A549 (cell line): ENCODE results near the gene ASXL2. TPM values are rescaled to one million over a fixed set of nuclear protein-coding genes. Genes with fewer than 3 reads are reported as not detected.

Experiments used
- ATAC-seq, 2 experiments: fragments of 200-7000 bp in 1 of 2; fragments of >200 bp in 1 of 2; cut with Nextera tagmentation in 1 of 2; cut with Tn5 transposase in 1 of 2; 3 replicates each; pipeline versions ENCODE4 v1.8.0 to v1.9.1; 2018 to 2020; ENCODE audit warnings: mild to moderate bottlenecking in 1 of 2, moderate library complexity in 1 of 2
- CTCF ChIA-PET: fragments of 300-600 bp; sonication (Branson Sonifier 250); formaldehyde crosslinking; extraction: SDS; loops from one replicate; lab custom pipeline; 2021; ENCODE audit warnings: antibody characterized with exemption, inconsistent platforms; lab: Yijun Ruan, JAX
- POLR2A ChIA-PET: fragments of 350-600 bp; formaldehyde crosslinking; extraction: SDS; loops from one replicate; lab custom pipeline; 2021; ENCODE audit warnings: antibody characterized with exemption, inconsistent platforms; lab: Yijun Ruan, JAX
- DNase-seq, 2 experiments: peaks; one replicate each; pipeline versions ENCODE4 v3.0.0 to v3.0.0-alpha.2; 2011 to 2016; ENCODE audit warnings: low read depth in 1 of 2, low spot score in 1 of 2
- FAIRE-seq: peaks from 2 replicates; lab custom pipeline; 2011; peaks lifted over from hg19 to GRCh38; lab: Jason Lieb, UNC
- H3K27ac ChIP-seq, 2 experiments: fragments of >200 bp; sonication (Bioruptor Twin); formaldehyde crosslinking; 3 replicates each; pipeline ENCODE4 v1.5.1; 2016 to 2017
- H3K4me1 ChIP-seq: fragments of >200 bp; sonication (Bioruptor Twin); formaldehyde crosslinking; 3 replicates; pipeline ENCODE4 v1.6.1; 2016
- H3K4me2 ChIP-seq: fragments of >200 bp; sonication (Bioruptor Twin); formaldehyde crosslinking; 3 replicates; pipeline ENCODE4 v1.6.1; 2016
- H3K4me3 ChIP-seq: fragments of >200 bp; sonication (Bioruptor Twin); formaldehyde crosslinking; 3 replicates; pipeline ENCODE4 v1.5.1; 2016
- H3K9me3 ChIP-seq: fragments of >200 bp; sonication (Bioruptor Twin); formaldehyde crosslinking; 3 replicates; pipeline ENCODE4 v1.6.1; 2016
- ATOH8 ChIP-seq: fragments of 250-450 bp; sonication (Bioruptor Pico); IDR thresholded peaks from 2 replicates; pipeline ENCODE4 v1.5.0; 2020; ENCODE audit warnings: low read depth, mild to moderate bottlenecking, moderate library complexity
- BHLHE40 ChIP-seq: IDR thresholded peaks from 2 replicates; pipeline ENCODE4 v1.6.1; 2012; ENCODE audit warnings: low read depth, low read length, inconsistent platforms
- CBX2 ChIP-seq: fragments of 200-600 bp; sonication (generic); IDR thresholded peaks from 2 replicates; pipeline ENCODE4 v1.6.1; 2016; ENCODE audit warnings: low read depth, mild to moderate bottlenecking, borderline replicate concordance
- CBX8 ChIP-seq: fragments of 200-600 bp; sonication (generic); IDR thresholded peaks from 2 replicates; pipeline ENCODE4 v1.6.1; 2016
- CEBPB ChIP-seq, 2 experiments: fragments of >200 bp in 1 of 2; sonication (Bioruptor Twin) in 1 of 2; formaldehyde crosslinking in 1 of 2; IDR thresholded peaks; 2 replicates each; pipeline ENCODE4 v1.6.1; 2012 to 2016
- E2F6 ChIP-seq: IDR thresholded peaks from 2 replicates; pipeline ENCODE4 v1.6.1; 2012; ENCODE audit warnings: low read depth, borderline replicate concordance
- FOSB ChIP-seq: fragments of 250-450 bp; sonication (Bioruptor Pico); IDR thresholded peaks from 2 replicates; pipeline ENCODE4 v1.5.0; 2020; ENCODE audit warnings: mild to moderate bottlenecking, moderate library complexity
- FOXS1 ChIP-seq: fragments of 250-450 bp; sonication (Bioruptor Pico); IDR thresholded peaks from 2 replicates; pipeline ENCODE4 v1.5.0; 2020; ENCODE audit warnings: mild to moderate bottlenecking, moderate library complexity
- HDAC2 ChIP-seq: fragments of 200-600 bp; sonication (generic); IDR thresholded peaks from 2 replicates; pipeline ENCODE4 v1.6.1; 2016
- JUN ChIP-seq, 2 experiments: fragments of >200 bp; sonication (Bioruptor Twin); formaldehyde crosslinking; IDR thresholded peaks; 2 replicates in 1 of 2; 3 replicates in 1 of 2; pipeline ENCODE4 v1.6.1; 2016 to 2017
- JUNB ChIP-seq: fragments of >200 bp; sonication (Bioruptor Twin); formaldehyde crosslinking; IDR thresholded peaks from 2 replicates; pipeline ENCODE4 v1.6.1; 2016
- KDM5A ChIP-seq: fragments of 200-600 bp; sonication (generic); IDR thresholded peaks from 2 replicates; pipeline ENCODE4 v1.6.1; 2016; ENCODE audit warnings: antibody characterized with exemption, mild to moderate bottlenecking
- MAFK ChIP-seq: fragments of 450-650 bp; IDR thresholded peaks from 2 replicates; pipeline ENCODE4 v1.6.1; 2014; ENCODE audit not compliant: partially characterized antibody
- MAZ ChIP-seq: fragments of 150-350 bp; IDR thresholded peaks from 2 replicates; pipeline ENCODE4 v1.6.1; 2014; ENCODE audit warnings: antibody characterized with exemption, low read depth, low read length, borderline replicate concordance
- NFE2L2 ChIP-seq: fragments of 150-350 bp; conservative IDR thresholded peaks from 2 replicates; pipeline ENCODE4 v1.6.1; 2014; ENCODE audit warnings: low read length
- NPAS2 ChIP-seq: fragments of 250-450 bp; sonication (Bioruptor Pico); IDR thresholded peaks from 2 replicates; pipeline ENCODE4 v1.8.0; 2022; ENCODE audit warnings: mild to moderate bottlenecking, moderate library complexity, borderline replicate concordance
- POLR2A ChIP-seq: IDR thresholded peaks from 2 replicates; pipeline ENCODE4 v1.6.1; 2012; ENCODE audit warnings: mild to moderate bottlenecking, low read length
- POLR2AphosphoS2 ChIP-seq: conservative IDR thresholded peaks from 2 replicates; pipeline ENCODE4 v1.6.1; 2012; ENCODE audit warnings: low read length, improper control_type of control experiment, inconsistent platforms
- RFX5 ChIP-seq: fragments of 450-650 bp; IDR thresholded peaks from 2 replicates; pipeline ENCODE4 v1.7.1; 2014; ENCODE audit warnings: antibody characterized with exemption, mild to moderate bottlenecking, moderate library complexity
- SREBF2 ChIP-seq: fragments of 450-650 bp; IDR thresholded peaks from 2 replicates; pipeline ENCODE4 v1.6.1; 2014; ENCODE audit warnings: mild to moderate bottlenecking, moderate library complexity
- TP53 ChIP-seq: fragments of 250-450 bp; sonication (Bioruptor Pico); IDR thresholded peaks from 2 replicates; pipeline ENCODE4 v1.5.0; 2021; ENCODE audit warnings: mild to moderate bottlenecking, moderate library complexity
- ZFP36 ChIP-seq: fragments of 450-650 bp; IDR thresholded peaks from 2 replicates; pipeline ENCODE4 v1.6.1; 2014; ENCODE audit warnings: borderline replicate concordance; ENCODE audit not compliant: partially characterized antibody
- ZNF302 ChIP-seq: fragments of 250-450 bp; sonication (Bioruptor Pico); IDR thresholded peaks from 2 replicates; pipeline ENCODE4 v1.9.0; 2021; ENCODE audit warnings: inconsistent platforms, mild to moderate bottlenecking, moderate library complexity
- ZSCAN20 ChIP-seq: fragments of 250-450 bp; sonication (Bioruptor Pico); IDR thresholded peaks from 2 replicates; pipeline ENCODE4 v1.8.0; 2022; ENCODE audit warnings: mild to moderate bottlenecking, moderate library complexity
- WGBS: methylation state at CpG from one replicate; pipeline ENCODE4 v1.1.6; 2017; ENCODE audit errors: missing lambda C conversion rate; 5-methylcytosine and 5-hydroxymethylcytosine counted together
- polyA plus RNA-seq, 4 experiments: library from polyadenylated mRNA; depleted of rRNA in 3 of 4; stranded (reverse); fragments of >200 nt; fragmentation: RNase III in 1 of 4; extraction: RNeasy Plus Mini Kit Qiagen cat#74134 plus additional on column Dnase treatment in 1 of 4; gene quantifications; 2 replicates in 3 of 4; 3 replicates in 1 of 4; pipeline ENCODE4 v1.2.3, GENCODE V29; 2011 to 2017
- TF ChIP-seq, protein P1 (sequence below): fragments of 150-350 bp; IDR thresholded peaks from 2 replicates; pipeline ENCODE4 v1.6.1; 2014; ENCODE audit warnings: low read depth, mild to moderate bottlenecking, low read length
- TF ChIP-seq, protein P2 (sequence below): IDR thresholded peaks from 2 replicates; pipeline ENCODE4 v1.6.1; 2012
- TF ChIP-seq, protein P3 (sequence below): fragments of 200-600 bp; sonication (generic); IDR thresholded peaks from 2 replicates; pipeline ENCODE4 v1.6.1; 2016; ENCODE audit warnings: antibody characterized with exemption, mild to moderate bottlenecking, moderate library complexity
- TF ChIP-seq, protein P4 (sequence below): fragments of >200 bp; sonication (Bioruptor Twin); formaldehyde crosslinking; IDR thresholded peaks from 3 replicates; pipeline ENCODE4 v1.5.1; 2016

The ASXL2 gene
- polyA plus RNA-seq, 2 of the 4 experiments (the other 2 are of a cell fraction): 10.3 to 26.4 TPM

DNA sequence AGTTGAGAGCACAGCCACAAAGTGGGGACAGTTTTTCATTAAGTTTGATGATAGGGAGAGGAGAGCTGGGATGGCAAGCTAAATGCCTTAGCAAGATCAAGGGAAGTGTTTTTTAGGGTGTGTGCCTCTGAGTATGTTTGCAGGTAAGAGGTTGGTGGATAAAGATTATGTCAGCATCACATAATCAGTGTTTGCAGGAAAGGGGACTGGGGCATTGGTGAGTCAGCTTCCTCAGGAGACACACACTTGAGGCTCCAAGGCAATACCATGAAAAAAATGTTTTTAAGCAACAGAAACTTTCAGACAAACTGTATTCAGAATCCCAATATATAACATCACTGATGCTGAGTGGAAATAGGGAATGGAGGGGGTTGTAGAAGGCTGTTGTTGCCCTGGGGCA lies 179.5 kb downstream of the ASXL2 start:
- no peak overlapping the region for H3K27ac ChIP-seq
- ChIA-PET POLR2A (interaction anchor here (1.7 kb wide), 1 partner anchor 25 kb away, joined by 5 read pairs; the partner anchor contains the start of gene DTNB), CTCF (interaction anchor here (0.6 to 6.8 kb wide), 16 partner anchors 10 to 733 kb away, joined by 3 to 126 read pairs (median 5); partner anchors contain the start of gene DNMT3A)
- no peak overlapping the region for H3K4me3 ChIP-seq
- TF ChIP-seq NPAS2 (no peak), POLR2AphosphoS2 (no peak), ZFP36 (no peak), CEBPB (IDR thresholded peaks at IDR 0.05) (no peak), JUNB (no peak), BHLHE40 (no peak), HDAC2 (no peak), SREBF2 (no peak), ZNF302 (CRISPR knock-in tag) (no peak), CBX8 (no peak), CBX2 (no peak), E2F6 (no peak), MAFK (no peak), TP53 (no peak)
- no peak for ATAC-seq
- no peak for FAIRE-seq
- peaks cover 13% of the 10 kb centered on the region; the same call in 1 of the 3 replicates for H3K4me1 ChIP-seq
- no peak overlapping the region for H3K4me2 ChIP-seq
- no peaks in the 10 kb centered on the region for H3K9me3 ChIP-seq
- no peak for DNase-seq

DNA sequence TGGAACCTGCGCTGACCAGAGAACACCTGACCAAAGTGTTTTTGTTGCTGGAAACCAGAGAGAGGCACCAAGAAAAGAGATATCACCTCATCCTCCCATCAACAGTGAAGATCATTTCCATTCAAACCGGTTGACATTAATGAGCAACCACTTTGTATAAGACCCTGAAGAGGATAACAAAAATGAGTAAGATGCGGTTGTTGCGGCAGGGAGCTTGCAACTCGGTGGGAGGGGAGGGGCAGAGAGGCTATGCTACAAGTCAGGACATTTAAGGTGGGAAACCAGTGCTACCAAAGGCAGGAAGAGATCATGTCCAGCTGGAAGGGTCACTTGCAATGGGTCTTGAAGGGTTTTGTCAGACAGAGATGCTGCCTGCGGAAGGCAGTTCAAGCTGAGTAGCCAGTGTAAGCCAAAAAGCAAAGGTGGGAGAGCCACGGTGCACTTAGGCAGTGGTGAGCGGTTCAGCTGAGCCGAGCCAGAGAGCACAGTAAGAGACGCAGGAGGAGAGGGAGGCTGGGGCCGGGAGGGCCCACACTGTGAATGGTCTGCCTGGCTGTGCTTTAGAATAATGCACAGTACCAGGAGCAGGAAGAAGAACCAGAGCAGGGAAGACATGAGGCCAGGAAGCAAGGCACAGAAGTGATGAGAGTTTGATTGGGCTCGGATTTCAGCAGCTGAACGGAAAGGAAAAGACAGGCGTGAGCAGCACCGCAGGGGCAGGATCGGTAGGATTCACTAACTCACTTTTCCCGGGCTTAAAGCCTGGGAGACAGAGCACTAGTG lies 180.5 kb downstream of the ASXL2 start:
- peak in 1 of 2 experiments; percentile 10; a peak in 1 of 6 replicates for ATAC-seq
- TF ChIP-seq E2F6: no peak
- TF ChIP-seq, protein P1, sequence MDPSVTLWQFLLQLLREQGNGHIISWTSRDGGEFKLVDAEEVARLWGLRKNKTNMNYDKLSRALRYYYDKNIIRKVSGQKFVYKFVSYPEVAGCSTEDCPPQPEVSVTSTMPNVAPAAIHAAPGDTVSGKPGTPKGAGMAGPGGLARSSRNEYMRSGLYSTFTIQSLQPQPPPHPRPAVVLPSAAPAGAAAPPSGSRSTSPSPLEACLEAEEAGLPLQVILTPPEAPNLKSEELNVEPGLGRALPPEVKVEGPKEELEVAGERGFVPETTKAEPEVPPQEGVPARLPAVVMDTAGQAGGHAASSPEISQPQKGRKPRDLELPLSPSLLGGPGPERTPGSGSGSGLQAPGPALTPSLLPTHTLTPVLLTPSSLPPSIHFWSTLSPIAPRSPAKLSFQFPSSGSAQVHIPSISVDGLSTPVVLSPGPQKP: no peak
- TF ChIP-seq FOXS1: no peak
- TF ChIP-seq RFX5: no peak
- TF ChIP-seq MAFK: no peak
- TF ChIP-seq POLR2AphosphoS2: no peak
- TF ChIP-seq, protein P2, sequence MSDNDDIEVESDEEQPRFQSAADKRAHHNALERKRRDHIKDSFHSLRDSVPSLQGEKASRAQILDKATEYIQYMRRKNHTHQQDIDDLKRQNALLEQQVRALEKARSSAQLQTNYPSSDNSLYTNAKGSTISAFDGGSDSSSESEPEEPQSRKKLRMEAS: no peak
- no peak for TF ChIP-seq ATOH8 (CRISPR knock-in tag)
- TF ChIP-seq CBX8: no peak
- TF ChIP-seq FOSB: no peak
- TF ChIP-seq, protein P3, sequence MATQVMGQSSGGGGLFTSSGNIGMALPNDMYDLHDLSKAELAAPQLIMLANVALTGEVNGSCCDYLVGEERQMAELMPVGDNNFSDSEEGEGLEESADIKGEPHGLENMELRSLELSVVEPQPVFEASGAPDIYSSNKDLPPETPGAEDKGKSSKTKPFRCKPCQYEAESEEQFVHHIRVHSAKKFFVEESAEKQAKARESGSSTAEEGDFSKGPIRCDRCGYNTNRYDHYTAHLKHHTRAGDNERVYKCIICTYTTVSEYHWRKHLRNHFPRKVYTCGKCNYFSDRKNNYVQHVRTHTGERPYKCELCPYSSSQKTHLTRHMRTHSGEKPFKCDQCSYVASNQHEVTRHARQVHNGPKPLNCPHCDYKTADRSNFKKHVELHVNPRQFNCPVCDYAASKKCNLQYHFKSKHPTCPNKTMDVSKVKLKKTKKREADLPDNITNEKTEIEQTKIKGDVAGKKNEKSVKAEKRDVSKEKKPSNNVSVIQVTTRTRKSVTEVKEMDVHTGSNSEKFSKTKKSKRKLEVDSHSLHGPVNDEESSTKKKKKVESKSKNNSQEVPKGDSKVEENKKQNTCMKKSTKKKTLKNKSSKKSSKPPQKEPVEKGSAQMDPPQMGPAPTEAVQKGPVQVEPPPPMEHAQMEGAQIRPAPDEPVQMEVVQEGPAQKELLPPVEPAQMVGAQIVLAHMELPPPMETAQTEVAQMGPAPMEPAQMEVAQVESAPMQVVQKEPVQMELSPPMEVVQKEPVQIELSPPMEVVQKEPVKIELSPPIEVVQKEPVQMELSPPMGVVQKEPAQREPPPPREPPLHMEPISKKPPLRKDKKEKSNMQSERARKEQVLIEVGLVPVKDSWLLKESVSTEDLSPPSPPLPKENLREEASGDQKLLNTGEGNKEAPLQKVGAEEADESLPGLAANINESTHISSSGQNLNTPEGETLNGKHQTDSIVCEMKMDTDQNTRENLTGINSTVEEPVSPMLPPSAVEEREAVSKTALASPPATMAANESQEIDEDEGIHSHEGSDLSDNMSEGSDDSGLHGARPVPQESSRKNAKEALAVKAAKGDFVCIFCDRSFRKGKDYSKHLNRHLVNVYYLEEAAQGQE: no peak
- no peak for TF ChIP-seq KDM5A
- TF ChIP-seq JUN (IDR thresholded peaks at IDR 0.05): no peak
- no peak for TF ChIP-seq NFE2L2
- TF ChIP-seq POLR2A: no peak
- TF ChIP-seq, protein P4, sequence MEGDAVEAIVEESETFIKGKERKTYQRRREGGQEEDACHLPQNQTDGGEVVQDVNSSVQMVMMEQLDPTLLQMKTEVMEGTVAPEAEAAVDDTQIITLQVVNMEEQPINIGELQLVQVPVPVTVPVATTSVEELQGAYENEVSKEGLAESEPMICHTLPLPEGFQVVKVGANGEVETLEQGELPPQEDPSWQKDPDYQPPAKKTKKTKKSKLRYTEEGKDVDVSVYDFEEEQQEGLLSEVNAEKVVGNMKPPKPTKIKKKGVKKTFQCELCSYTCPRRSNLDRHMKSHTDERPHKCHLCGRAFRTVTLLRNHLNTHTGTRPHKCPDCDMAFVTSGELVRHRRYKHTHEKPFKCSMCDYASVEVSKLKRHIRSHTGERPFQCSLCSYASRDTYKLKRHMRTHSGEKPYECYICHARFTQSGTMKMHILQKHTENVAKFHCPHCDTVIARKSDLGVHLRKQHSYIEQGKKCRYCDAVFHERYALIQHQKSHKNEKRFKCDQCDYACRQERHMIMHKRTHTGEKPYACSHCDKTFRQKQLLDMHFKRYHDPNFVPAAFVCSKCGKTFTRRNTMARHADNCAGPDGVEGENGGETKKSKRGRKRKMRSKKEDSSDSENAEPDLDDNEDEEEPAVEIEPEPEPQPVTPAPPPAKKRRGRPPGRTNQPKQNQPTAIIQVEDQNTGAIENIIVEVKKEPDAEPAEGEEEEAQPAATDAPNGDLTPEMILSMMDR: no peak
- TF ChIP-seq MAZ: no peak
- TF ChIP-seq ZSCAN20 (CRISPR knock-in tag): no peak

More for the DNA sequence above, 180.5 kb downstream of the ASXL2 start:
- ChIA-PET POLR2A (interaction anchor here (1.7 kb wide), 1 partner anchor 24 kb away, joined by 5 read pairs; the partner anchor contains the start of gene DTNB), CTCF (interaction anchor here (0.6 to 6.8 kb wide), 8 partner anchors 9 to 734 kb away, joined by 3 to 126 read pairs (median 40); no protein-coding TSS in a partner anchor)
- H3K9me3 ChIP-seq: no peaks in the 10 kb centered on the region
- H3K4me1 ChIP-seq: peaks cover 13% of the 10 kb centered on the region; the same call in 1 of the 3 replicates
- no peak overlapping the region for H3K27ac ChIP-seq
- DNase-seq (no peak), FAIRE-seq (no peak)
- H3K4me2 ChIP-seq: no peak overlapping the region
- H3K4me3 ChIP-seq: no peak overlapping the region
- WGBS: 78% methylated on average over 17 of the region's 17 CpGs
